ENCODE results near the gene GALR3. TPM values are rescaled to one million over a fixed set of nuclear protein-coding genes. Genes with fewer than 3 reads are reported as not detected.

GALR3 gene
- total RNA-seq, 2 donors from 2014 or later: not detected

Other genes with a start within 250 kb of the GALR3 start
- gene LGALS2, start 243.3 kb upstream of the GALR3 start, total RNA-seq: not detected
- gene GGA1, start 214.5 kb upstream of the GALR3 start, total RNA-seq: 10 to 100 TPM; 68.8 to 83.9 TPM
- 10 to 100 TPM; 82.9 to 98.5 TPM for gene SH3BP1, start 183.7 kb upstream of the GALR3 start, total RNA-seq
- gene PDXP, start 164.7 kb upstream of the GALR3 start, total RNA-seq: 10 to 100 TPM; 34.5 to 38.2 TPM
- gene LGALS1, start 147.7 kb upstream of the GALR3 start, total RNA-seq: 100 to 1,000 TPM; 362 to 981 TPM
- gene NOL12, start 137.0 kb upstream of the GALR3 start, total RNA-seq: 10 to 100 TPM; 24.0 to 42.1 TPM
- gene TRIOBP, start 126.3 kb upstream of the GALR3 start, total RNA-seq: 10 to 100 TPM; 17.4 to 26.0 TPM
- gene GCAT, start 15.4 kb upstream of the GALR3 start, total RNA-seq: 10 to 100 TPM in 1 of 2 donors, 1 to 10 TPM in 1; 7.5 to 20.7 TPM
- 10 to 100 TPM; 16.6 to 22.4 TPM for gene ANKRD54, start 21.0 kb downstream of the GALR3 start, total RNA-seq
- gene EIF3L, start 26.0 kb downstream of the GALR3 start, total RNA-seq: 1,000 to 10,000 TPM in 1 of 2 donors, 100 to 1,000 TPM in 1; 699 to 1,046 TPM
- 10 to 100 TPM; 13.9 to 16.5 TPM for gene MICALL1, start 82.9 kb downstream of the GALR3 start, total RNA-seq
- gene C22orf23, start 130.2 kb downstream of the GALR3 start, total RNA-seq: not detected
- gene POLR2F, start 130.3 kb downstream of the GALR3 start, total RNA-seq: 10 to 100 TPM; 55.3 to 70.3 TPM
- gene SOX10, start 161.2 kb downstream of the GALR3 start, total RNA-seq: not detected
- 10 to 100 TPM; 25.1 to 26.7 TPM for gene PICK1, start 234.0 kb downstream of the GALR3 start, total RNA-seq

Measured in activated naive CD4-positive, alpha-beta T cell treated with anti-CD3 and anti-CD28 coated beads, Interleukin-2, amount 50 U/mL, for 72 hours (primary cell).